IPS-18c (cell line): ENCODE results near the gene PLPPR1.
"Not testable (repeated sequence)": the region's sequence is repeated elsewhere in the genome, so short reads cannot be mapped to it uniquely, and the experiment has no call there.

Experiments used
- H3K4me3 ChIP-seq: 2 replicates; pipeline ENCODE4 v1.7.0; 2013; ENCODE audit warnings: low read depth, mild to moderate bottlenecking, low read length, moderate library complexity; ENCODE audit not compliant: insufficient read depth
- H3K9me3 ChIP-seq: one replicate; pipeline ENCODE4 v1.6.1; 2013; ENCODE audit warnings: mild to moderate bottlenecking, low read length, moderate library complexity; ENCODE audit not compliant: control insufficient read depth, insufficient read depth

Gene PLPPR1

DNA sequence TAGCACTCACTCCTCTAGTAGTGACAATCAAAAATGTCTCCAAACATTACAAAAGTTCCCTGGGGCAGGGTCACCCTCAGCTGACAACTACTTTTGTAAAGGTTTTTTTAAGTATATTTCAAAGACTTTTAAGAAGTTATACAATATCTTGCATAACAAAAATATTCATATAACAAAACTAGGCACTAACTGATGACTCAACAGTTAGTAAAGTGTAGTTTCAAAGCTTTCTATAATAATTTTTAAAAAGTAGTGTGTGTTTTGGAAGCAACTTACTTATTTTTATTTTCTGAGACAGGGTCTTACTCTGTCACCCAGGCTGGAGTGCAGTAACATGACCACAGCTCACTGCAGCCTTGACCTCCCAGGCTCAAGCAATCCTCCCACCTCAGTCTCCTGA is 271.4 kb downstream of the PLPPR1 start:
- Histone ChIP-seq H3K9me3 (no peaks in the 10 kb centered on the region), H3K4me3 (no peak overlapping the region)

DNA sequence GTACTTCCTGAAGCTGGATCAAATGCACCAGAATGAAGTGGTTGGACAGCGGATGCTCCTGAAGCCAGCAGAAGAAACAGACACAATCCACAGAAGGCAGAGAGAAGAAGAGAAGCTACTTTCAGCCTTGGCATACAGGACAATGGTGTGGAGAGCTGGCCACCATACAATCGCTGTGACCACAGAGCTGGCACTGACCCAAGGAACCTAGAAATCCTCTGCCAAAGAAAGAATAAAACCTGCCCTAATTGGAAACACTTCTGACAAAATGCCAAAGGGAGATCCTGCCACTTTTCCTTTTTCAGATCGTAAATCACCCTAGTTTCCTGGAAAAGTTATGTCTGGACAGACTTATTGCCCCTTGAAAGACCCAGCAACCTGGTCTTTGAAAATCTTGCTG is 278.5 kb downstream of the PLPPR1 start:
- Histone ChIP-seq H3K9me3 (no peaks in the 10 kb centered on the region), H3K4me3 (no peak overlapping the region)

DNA sequence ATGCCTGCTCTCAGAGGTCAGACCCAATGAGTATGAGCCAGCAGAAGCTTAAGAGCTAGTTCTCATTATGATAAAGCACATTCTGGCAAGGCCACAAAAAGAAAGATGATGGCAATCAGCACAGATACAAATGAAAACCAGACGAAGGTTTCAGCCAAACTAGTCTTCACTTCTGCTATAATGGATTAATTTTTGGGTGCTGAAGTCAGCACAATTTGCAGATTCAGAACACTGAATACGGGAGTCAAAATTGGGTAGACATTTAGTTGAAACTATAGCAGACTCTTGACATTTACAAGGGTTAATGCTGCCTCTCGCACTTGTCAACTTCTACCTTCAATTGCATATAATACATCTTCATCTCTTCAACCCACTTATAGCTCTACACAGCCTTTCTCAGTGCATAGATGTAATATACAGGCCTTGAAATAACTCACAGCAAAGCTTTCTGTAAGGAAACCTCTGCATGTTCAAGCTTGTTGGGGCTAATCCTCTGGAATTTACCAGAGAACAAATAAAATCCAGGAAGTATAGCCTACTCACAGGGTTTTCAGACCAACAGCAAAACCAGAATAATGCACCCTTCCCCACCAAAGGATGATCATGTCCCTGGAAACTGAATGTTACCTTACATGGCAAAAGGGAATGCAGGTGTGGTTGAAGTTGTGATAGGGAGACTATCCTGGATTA is 279.1 kb downstream of the PLPPR1 start:
- Histone ChIP-seq H3K9me3 (no peaks in the 10 kb centered on the region), H3K4me3 (no peak overlapping the region)

DNA sequence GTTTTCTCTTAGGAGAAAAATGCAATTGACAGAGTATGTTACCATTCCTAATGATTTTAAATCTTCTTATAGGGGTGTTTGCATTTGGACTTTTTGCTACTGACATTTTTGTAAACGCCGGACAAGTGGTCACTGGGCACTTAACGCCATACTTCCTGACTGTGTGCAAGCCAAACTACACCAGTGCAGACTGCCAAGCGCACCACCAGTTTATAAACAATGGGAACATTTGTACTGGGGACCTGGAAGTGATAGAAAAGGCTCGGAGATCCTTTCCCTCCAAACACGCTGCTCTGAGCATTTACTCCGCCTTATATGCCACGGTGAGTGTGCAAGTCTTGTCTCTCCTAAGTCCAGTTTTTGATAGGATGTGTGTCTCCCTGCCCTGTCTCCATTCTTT is 280.6 kb downstream of the PLPPR1 start:
- no peaks in the 10 kb centered on the region for H3K9me3 ChIP-seq
- no peak overlapping the region for H3K4me3 ChIP-seq

DNA sequence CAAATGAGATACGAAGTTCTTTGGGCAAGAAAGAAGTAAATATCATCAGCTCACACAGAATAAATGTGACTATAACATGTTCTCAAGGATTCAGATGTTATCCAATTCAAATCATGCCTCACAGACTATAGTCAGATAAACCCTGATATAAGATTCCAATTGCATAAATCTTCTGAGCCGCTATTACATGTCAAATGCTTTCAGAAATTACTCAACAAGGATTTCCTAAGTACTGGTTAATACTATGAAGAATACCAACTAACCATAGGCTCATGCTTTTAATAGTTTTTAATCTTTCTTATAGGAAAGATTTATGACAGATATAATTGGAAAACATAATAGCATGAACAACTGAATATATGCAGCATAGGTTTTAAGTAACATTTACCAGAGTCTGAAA is 282.7 kb downstream of the PLPPR1 start:
- Histone ChIP-seq H3K4me3 (no peak overlapping the region), H3K9me3 (no peaks in the 10 kb centered on the region)

DNA sequence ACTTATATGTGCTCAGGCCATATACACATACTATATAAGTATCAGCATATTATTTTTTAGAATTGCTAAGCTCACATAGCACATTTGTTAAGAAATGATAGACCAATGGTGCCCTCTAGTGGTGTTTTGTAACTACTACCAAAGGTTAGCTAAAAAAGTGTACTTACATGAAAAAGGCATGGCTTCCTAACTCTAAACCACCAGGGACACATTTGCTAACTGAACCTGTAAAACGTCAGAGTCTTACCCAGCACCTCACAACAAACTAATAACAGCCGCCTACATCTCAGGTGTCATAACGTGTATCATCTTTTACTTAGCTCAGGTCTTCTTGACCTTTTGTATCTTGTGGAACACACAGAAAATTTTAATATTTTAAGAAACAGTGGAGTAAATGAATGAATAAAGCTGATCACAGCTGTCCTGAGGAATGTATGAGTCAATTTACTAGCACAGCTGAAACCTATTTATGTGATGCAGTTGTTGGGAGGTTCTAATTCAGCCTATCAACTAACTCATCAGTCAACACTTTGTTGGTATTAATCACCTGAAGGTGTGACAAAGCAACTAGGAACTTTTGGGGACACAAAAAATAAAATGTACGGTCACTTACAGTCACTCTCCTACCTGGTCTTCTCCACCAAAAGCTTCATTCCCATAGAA is 283.4 kb downstream of the PLPPR1 start:
- Histone ChIP-seq H3K9me3 (no peaks in the 10 kb centered on the region), H3K4me3 (no peak overlapping the region)

DNA sequence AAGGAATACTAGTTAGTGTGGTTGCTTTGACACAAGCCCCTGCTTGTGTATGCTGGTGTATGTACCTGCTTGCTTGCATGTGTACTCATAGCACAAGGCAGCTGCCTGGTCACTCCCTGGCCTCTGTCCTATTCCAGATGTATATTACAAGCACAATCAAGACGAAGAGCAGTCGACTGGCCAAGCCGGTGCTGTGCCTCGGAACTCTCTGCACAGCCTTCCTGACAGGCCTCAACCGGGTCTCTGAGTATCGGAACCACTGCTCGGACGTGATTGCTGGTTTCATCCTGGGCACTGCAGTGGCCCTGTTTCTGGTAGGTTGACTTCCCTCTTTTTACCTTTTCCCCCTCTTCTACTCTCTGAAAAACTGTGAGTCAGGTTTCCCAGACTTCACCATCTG is 284.1 kb downstream of the PLPPR1 start:
- Histone ChIP-seq H3K9me3 (no peaks in the 10 kb centered on the region), H3K4me3 (no peak overlapping the region)

DNA sequence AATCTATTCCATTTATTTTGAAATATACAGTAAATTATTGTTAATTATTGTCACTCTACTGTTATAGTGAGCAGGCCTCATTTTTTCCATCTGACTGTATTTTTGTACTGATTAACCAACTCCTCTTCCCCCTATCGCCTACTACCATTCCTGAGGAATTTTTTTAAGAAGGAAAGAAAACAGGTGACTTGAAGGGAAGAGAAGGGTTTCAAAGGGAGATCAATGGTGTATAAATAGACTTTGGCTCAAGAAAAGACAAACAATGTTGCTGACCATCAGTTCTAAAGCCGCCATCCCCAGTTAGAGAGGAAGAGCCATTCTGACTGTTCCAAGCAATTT is 286.6 kb downstream of the PLPPR1 start:
- Histone ChIP-seq H3K4me3 (no peak overlapping the region), H3K9me3 (no peaks in the 10 kb centered on the region)

DNA sequence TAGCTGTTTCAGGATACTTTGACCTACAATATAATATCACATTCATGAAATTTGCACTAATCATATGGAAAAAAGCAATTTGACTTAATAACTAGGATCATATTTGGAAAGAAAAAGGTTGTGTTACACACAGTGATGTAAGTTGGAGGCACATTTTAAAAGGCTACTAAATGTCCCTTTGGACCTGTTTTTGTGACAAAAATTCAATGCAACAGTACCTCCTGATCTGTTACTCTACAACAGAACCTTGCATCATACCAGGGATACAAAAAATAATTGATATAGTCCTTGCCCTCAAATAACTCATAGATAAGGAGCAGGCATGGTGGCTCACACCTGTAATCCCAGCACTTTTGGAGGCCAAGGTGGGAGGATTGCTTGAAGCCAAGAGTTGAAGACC is 289.2 kb downstream of the PLPPR1 start:
- H3K4me3 ChIP-seq: no peak overlapping the region
- no peaks in the 10 kb centered on the region for H3K9me3 ChIP-seq

DNA sequence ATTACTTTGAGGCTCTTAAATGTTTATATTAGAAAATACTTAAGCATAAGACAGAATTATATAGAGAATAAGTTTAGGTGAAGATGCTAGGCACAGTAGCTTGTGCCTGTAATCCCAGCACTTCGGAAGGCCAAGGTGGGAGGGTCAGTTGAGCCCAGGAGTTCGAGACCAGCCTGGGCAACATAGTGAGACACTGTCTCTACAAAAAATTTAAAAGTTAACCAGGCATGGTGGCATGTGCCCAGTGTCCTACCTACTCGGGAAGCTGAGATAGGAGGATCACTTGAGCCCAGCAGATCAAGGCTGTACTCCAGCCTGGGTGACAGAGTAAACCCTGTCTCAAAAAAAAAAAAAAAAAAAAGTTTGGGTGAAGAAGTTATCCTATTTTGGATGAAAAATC is 294.6 kb downstream of the PLPPR1 start:
- Histone ChIP-seq H3K4me3 (no peak overlapping the region), H3K9me3 (no peaks in the 10 kb centered on the region)

DNA sequence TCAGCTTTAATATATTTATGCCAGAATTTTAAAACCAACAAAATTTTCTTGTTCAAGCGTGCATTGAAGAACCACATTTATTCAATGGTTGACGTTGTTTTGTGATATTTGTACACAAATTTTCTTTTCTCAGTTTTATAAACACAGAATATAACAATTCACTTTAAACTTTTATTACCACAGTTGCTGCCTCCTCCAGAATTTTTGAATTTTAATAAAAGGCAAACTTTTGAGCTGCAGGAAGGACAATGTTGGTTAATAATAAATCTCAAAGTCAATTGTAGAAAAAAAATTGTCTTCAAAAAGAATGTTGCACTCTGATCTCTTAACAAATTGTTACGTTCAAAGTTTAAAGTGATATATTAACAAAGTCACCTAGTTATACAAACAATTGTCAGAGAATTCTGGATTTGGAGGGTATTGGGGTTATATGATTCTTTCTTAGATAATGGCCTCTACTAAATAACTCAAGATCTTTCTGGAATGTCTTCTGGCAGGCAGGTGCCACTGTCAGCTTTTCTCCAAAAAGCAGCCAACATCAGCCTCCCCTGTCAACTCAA is 295.8 kb downstream of the PLPPR1 start:
- H3K9me3 ChIP-seq: no peaks in the 10 kb centered on the region
- no peak overlapping the region for H3K4me3 ChIP-seq

DNA sequence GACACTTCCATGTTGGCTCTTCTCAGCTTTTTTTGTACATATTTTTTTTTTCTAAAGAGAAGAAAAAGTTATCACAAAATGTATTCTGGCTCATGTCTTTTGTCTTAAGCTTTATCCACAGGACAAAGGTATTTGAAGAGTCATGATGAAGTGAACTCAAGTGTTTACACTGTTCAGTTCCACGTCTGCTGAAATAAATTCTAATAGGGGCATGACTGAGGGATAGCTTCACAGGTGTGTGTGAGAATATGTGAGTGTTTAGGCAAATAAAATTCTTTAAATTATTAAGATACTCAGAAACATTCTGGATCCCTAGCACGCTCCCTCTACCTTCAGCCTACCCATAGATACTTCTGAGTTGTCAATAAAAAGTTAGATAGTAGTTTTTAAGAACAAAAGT is 296.5 kb downstream of the PLPPR1 start:
- no peak overlapping the region for H3K4me3 ChIP-seq

DNA sequence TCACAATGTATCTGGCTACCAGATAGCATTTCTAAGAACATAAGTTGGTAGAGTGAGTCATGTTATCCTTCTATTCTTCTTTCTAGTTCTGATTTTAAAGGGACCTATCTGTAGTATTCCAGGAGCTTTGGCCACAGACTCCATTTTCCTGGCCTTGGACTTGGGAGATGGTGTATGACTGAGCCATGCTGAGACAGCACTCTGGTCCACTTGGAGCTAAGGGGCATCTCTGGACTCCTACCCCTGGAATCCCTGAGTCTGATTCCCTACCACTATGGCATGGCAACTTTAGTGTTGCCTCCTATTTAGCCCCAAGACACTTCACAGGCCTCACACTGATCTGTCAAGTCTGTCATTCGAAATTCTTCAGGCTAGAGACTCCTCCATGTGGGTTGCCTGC is 297.5 kb downstream of the PLPPR1 start:
- Histone ChIP-seq H3K9me3 (no peaks in the 10 kb centered on the region), H3K4me3 (no peak overlapping the region)

More for the DNA sequence above, 296.5 kb downstream of the PLPPR1 start:
- no peaks in the 10 kb centered on the region for H3K9me3 ChIP-seq

DNA sequence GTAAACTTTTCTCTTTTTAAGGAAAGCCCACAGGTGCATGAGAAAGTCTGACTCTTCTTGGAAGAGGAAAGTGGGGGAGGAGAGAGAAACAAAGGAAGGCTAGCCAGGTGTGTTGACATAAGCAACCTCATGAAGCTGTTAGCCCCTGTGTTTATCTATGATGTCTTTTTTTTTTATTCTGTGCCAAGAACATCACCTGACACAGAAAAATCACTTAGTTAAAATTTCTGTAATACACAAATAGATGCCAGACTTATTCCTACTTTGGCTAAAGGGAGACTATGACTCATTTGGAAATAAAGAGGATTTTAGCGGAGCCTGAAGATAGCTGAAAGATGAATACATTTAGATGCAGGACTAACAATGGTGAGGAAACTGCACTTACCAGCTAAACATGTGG is 298.0 kb downstream of the PLPPR1 start:
- Histone ChIP-seq H3K9me3 (no peaks in the 10 kb centered on the region), H3K4me3 (no peak overlapping the region)

DNA sequence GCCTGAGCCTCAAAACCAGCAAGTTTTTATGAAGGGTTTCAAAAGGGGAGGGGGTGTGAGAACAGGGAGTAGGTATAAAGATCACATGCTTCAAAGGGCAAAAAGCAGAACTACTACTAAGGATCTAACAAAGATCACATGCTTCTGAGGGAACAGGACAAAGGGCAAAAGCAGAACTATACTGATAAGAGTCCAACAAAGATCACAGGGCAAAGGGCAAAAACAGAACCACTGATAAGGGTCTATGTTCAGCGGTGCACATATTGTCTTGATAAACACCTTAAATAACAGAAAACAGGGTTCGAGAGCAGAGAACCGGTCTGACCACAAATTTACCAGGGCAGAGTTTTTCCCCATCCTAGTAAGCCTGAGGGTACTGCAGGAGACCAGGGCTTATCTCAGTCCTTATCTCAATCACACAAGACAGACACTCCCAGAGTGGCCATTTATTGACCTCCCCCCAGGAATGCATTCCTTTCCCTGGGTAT is 298.9 kb downstream of the PLPPR1 start:
- not testable (repeated sequence) for H3K9me3 ChIP-seq, H3K4me3 ChIP-seq

DNA sequence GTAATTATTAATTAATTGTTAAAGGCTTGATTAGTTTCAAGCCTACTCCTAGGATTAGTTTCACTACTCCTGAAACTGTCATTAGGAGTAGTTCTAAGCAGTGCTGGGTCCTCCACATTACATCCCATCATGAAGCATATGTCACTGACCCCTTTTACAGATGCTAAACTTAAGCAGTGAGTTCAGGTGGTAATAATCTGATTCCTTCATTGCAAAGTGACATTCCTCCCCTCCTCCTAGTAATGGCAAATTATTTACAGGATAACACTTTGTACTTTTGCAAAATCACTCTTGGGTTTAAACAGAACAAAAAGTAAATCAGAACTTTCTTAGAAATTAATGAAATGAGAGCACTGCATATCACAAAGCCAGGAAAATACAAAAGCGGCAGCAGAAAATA is 303.8 kb downstream of the PLPPR1 start:
- Histone ChIP-seq H3K9me3 (no peaks in the 10 kb centered on the region), H3K4me3 (no peak overlapping the region)

DNA sequence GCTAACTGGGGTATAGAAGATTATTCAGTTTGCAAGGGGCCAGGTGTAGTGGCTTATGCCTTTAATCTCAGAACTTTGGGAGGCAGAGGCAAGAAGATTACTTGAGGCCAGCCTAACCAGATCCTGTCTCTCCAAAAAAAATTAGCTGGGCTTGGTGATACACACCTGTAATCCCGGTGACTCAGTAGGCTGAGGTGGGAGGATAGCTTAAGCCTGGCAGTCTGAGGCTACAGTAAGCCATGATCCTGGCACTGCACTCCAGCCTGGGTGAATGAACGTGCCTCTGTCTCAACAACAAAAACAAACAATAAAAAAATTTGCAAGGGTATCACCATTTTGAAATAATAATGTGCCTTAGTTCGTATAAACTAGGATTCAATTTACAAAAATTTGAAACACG is 305.0 kb downstream of the PLPPR1 start:
- H3K9me3 ChIP-seq: no peaks in the 10 kb centered on the region
- H3K4me3 ChIP-seq: no peak overlapping the region

DNA sequence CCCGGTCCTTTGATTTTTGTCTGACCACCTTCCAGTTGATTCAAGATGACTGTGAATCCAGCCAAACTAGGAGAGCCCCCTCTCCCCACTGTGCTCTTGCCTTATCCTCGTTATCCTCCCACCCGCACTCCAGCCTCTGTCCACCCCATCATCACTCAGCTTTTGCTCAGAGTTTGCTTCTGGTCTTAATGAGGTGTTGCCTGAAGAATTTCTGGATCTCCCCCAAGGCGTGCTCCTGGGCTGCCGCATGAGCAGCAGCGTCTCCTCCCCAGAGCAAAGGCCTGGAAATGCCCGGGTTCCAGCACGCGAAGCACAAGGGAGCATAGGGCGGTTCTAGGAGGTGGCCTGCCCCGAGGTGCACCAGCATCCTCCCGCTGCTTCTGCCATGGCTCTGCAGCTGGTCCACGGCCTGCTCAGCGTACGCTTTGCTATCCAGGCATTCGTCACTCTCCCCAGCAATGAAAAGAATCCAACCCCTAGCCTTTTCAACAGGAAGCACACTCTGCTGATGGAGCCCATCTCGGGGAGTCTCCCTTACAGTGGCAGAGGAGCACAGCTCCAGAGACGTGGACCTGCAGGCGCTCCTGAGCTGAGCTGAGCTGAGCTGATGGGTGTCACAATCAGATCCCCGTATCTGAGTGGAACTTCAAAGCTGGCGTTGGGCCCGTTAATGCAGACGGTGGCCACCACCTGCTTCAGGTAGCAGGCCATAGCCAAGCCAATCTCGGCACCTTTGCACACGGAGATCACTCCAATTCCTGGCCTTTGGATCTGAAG is 305.6 kb downstream of the PLPPR1 start:
- Histone ChIP-seq H3K9me3 (no peaks in the 10 kb centered on the region), H3K4me3 (no peak overlapping the region)
